AG09319 (cell line): ENCODE results near the gene ARHGAP10.

Experiments
- DNase-seq: peaks from one replicate; pipeline ENCODE4 v3.0.0-alpha.2; 2010; ENCODE audit warnings: low read depth; ENCODE audit errors: extremely low read depth
- TF ChIP-seq, protein P1 (sequence below): IDR thresholded peaks from 2 replicates; pipeline ENCODE4 v1.5.1; 2011; ENCODE audit warnings: low read depth, mild to moderate bottlenecking, inconsistent platforms, low read length, moderate library complexity

The ARHGAP10 gene

DNA sequence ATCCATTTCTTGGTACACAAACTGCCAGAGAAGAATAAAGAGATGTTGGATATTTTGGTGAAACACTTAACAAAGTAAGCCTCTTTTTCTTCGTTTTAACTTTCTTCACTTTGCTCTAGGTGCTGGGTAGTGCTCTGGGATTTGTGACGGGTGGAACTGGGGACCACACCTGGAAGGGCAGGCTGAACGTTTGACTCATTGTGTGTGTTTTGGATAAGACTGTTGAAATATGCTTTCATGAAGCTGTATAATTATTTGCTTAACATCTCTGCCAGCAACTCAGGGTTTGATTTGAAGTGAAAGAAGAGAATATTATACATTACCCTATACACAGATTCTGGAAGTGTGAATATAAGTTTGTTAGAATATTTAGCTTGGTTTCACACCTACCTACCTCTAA, 233.2 kb downstream of the ARHGAP10 start:
- TF ChIP-seq, protein P1, sequence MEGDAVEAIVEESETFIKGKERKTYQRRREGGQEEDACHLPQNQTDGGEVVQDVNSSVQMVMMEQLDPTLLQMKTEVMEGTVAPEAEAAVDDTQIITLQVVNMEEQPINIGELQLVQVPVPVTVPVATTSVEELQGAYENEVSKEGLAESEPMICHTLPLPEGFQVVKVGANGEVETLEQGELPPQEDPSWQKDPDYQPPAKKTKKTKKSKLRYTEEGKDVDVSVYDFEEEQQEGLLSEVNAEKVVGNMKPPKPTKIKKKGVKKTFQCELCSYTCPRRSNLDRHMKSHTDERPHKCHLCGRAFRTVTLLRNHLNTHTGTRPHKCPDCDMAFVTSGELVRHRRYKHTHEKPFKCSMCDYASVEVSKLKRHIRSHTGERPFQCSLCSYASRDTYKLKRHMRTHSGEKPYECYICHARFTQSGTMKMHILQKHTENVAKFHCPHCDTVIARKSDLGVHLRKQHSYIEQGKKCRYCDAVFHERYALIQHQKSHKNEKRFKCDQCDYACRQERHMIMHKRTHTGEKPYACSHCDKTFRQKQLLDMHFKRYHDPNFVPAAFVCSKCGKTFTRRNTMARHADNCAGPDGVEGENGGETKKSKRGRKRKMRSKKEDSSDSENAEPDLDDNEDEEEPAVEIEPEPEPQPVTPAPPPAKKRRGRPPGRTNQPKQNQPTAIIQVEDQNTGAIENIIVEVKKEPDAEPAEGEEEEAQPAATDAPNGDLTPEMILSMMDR: no peak
- DNase-seq: no peak

DNA sequence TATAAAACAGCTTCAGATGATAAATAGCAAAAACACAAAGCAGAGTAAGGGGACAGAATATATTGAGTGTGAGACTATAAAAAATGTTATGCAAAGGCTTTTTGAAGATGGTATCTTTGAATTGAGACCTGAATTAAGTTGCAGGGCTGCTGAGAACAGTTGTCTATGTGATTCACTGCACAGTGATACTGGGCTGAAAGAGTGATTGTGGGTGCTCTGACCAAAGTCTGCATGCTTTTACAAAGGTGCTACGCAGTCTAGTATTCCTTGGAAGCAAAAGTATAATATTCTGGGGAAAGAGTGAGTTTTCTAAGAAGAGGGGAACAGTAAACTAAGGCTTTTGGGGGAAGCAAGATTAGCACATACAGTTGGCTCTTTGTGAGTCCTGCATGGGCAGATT, 234.0 kb downstream of the ARHGAP10 start:
- TF ChIP-seq, protein P1: no peak
- DNase-seq: no peak

DNA sequence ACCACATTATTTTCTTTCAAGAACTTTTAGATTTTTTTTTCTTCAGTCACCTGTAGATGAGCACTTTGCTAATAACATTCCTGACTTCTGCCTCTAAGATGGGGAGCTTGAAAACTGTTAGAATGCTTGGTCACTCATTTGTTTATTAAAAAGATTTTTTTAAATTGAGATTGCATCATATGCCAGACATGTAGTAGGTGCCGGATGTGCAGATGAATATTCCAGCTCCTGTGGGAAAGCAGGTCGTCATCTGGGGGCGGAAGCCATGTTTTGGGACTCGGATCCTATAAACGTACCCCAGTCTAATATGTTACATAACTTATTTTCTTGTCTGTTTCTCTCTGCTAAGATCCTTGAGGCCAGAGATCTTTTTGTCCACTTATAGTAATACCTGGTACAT, 236.8 kb downstream of the ARHGAP10 start:
- TF ChIP-seq, protein P1: no peak
- no peak for DNase-seq

DNA sequence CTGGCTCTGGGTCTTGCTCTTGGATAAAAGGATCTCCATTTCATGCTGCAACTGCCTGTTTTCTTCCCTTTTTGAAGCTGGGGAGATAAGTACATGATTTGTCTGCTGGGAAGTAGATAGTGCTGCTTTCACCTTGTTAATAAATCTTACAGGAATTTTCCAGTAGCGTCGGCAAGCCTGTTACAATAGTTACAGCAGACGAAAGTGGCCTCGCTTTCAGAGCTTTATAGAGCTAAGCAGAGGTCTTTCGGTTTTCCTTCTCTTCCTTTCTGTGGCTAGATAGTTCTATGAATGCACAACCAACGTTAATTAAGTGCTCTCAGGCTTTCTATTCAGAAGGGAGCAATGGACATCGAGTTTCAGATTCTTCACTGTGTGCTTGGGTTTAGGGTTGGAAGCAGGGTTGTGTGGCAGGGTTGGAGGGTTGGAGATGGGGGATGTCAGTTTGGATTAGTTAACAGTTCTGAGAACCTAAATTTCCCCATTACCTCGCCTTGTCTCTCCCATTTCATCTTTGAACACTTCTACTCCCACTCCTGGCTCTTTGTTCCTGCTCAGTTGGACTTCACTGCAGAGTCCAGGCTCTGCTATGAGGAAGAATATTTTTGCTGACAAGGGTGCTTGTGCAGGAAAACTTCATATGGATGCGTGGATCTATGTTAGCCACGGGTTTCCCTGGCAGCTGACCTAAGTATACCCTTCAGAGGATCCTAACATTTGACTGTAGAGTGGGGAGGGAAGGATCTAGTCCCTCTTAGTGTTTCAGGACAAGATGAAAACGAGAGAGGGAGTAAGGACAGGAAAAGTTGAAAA, 237.9 kb downstream of the ARHGAP10 start:
- no peak for DNase-seq
- TF ChIP-seq, protein P1: no peak

DNA sequence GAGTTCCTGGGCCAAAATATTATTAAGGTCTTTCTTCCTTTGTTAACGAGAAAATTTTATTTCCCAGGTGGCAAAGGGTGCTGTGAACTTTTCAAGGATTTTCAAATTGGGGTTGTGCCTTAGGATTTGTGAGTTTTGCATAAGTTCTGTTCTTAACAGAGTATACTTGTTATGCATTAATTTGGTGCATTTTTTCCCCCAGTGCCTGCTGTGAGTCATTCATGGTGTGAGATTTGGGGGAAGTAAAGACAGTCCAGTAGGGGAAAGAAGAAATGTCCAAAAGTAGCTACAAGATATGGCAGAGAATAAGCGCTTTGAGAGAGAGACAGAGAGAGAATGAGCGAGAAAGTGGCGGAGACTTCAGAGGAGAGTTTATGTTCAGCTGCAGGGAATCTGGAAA, 239.2 kb downstream of the ARHGAP10 start:
- no peak for DNase-seq
- TF ChIP-seq, protein P1: no peak

DNA sequence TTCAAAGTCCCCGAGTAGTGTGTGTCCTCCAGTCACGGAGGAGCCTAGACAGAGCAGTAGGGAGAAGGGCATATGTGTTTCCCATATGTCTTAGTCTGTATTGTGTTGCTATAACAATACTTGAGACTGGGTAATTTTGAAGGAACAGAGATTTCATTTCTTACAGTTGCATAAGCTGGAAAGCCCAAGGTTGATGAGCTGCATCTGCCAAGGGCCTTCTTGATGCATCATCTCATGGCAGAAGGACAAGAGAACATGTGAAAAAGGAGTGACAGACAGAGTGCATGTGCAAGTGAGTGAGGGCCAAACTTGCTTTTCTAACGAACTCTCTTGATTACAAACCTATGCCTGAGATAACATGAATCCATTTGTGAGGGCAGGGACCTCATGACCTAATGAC, 243.4 kb downstream of the ARHGAP10 start:
- TF ChIP-seq, protein P1: no peak
- peak; percentile 35 for DNase-seq
